Measurements from ENCODE around the gene SERPINA9.

The SERPINA9 gene

GRCh38 chr14:94476023-94476422 is at the start of gene SERPINA9:
TSS of gene SERPINA9 (minus strand) at chr14:94476197. CDS start at chr14:94469840, 6,357 bp downstream.
- no peak for TF ChIP-seq CTCF (IDR thresholded peaks at IDR 0.05)
- TF ChIP-seq ZFX (IDR thresholded peaks at IDR 0.05; ENCODE audit: borderline replicate concordance) = no peak
- no peak within 1 kb of the TSS for H3K27ac ChIP-seq

GRCh38 chr14:94524093-94524492 is 48.1 kb upstream of the SERPINA9 start:
- no peak overlapping the region for H3K27ac ChIP-seq
- no peak for TF ChIP-seq ZFX (IDR thresholded peaks at IDR 0.05; ENCODE audit: borderline replicate concordance)
- no peak for TF ChIP-seq CTCF (IDR thresholded peaks at IDR 0.05)

- no peak overlapping the region for H3K27ac ChIP-seq
- no peak for TF ChIP-seq ZFX (IDR thresholded peaks at IDR 0.05; ENCODE audit: borderline replicate concordance)
- TF ChIP-seq CTCF (IDR thresholded peaks at IDR 0.05) = no peak
Observed at GRCh38 chr14:94523265-94523664, 47.3 kb upstream of the SERPINA9 start.

- no peak overlapping the region for H3K27ac ChIP-seq
- TF ChIP-seq ZFX (IDR thresholded peaks at IDR 0.05; ENCODE audit: borderline replicate concordance) = no peak
Observed at GRCh38 chr14:94522115-94522724, 46.2 kb upstream of the SERPINA9 start.

GRCh38 chr14:94521375-94522114 is 45.5 kb upstream of the SERPINA9 start:
- TF ChIP-seq CTCF (IDR thresholded peaks at IDR 0.05) (no peak), ZFX (IDR thresholded peaks at IDR 0.05; ENCODE audit: borderline replicate concordance) (no peak)

GRCh38 chr14:94517641-94518257 is 41.8 kb upstream of the SERPINA9 start:
- no peak overlapping the region for H3K27ac ChIP-seq
- TF ChIP-seq CTCF (IDR thresholded peaks at IDR 0.05) (no peak), ZFX (IDR thresholded peaks at IDR 0.05; ENCODE audit: borderline replicate concordance) (no peak)

More at GRCh38 chr14:94521375-94522114, 45.5 kb upstream of the SERPINA9 start:
- no peak overlapping the region for H3K27ac ChIP-seq

GRCh38 chr14:94517248-94517640 is 41.2 kb upstream of the SERPINA9 start:
- no peak overlapping the region for H3K27ac ChIP-seq
- TF ChIP-seq ZFX (IDR thresholded peaks at IDR 0.05; ENCODE audit: borderline replicate concordance) = no peak
- TF ChIP-seq CTCF (IDR thresholded peaks at IDR 0.05) = no peak

All from 22Rv1 (cell line).